ENCODE data around the gene TTC13. TPM values are rescaled to one million over a fixed set of nuclear protein-coding genes. Genes with fewer than 3 reads are reported as not detected.

TTC13 gene
- total and polyA plus RNA-seq, 2 of the 13 experiments (the other 11 are each of a cell fraction or from before 2014, with no cell fraction given) = 5.8 to 15.9 TPM

GRCh38 chr1:230978491-230979388 lies at the start of gene TTC13, which contains the start of gene ARV1 (continued):
- TF ChIP-seq ZNF350 (CRISPR knock-in tag; IDR thresholded peaks at IDR 0.05; ENCODE audit: borderline replicate concordance, low read depth) (peak; percentile 87; the same call in 1 of the 2 replicates), ATF4 (CRISPR knock-in tag; IDR thresholded peaks at IDR 0.05) (no peak), ZNF280B (CRISPR knock-in tag; IDR thresholded peaks at IDR 0.05; ENCODE audit: borderline replicate concordance) (peak; percentile 65; the same call in 1 of the 2 replicates), ZNF543 (CRISPR knock-in tag; IDR thresholded peaks at IDR 0.05) (peak; percentile 36; the same call in 1 of the 2 replicates), ZSCAN31 (CRISPR knock-in tag; IDR thresholded peaks at IDR 0.05; ENCODE audit: low read depth) (peak; percentile 94), ZNF563 (CRISPR knock-in tag; IDR thresholded peaks at IDR 0.05) (no peak), ZHX2 (IDR thresholded peaks at IDR 0.05; ENCODE audit: low read depth) (peak; percentile 52; the same call in 1 of the 2 replicates), ZHX2 (CRISPR knock-in tag; IDR thresholded peaks at IDR 0.05; ENCODE audit: borderline replicate concordance) (no peak), MEF2D (CRISPR knock-in tag; IDR thresholded peaks at IDR 0.05) (peak; percentile 71), ZFYVE20 (CRISPR knock-in tag; IDR thresholded peaks at IDR 0.05; ENCODE audit: borderline replicate concordance, low read depth) (no peak), NFATC3 (CRISPR knock-in tag; IDR thresholded peaks at IDR 0.05) (peak; percentile 50; the same call in 1 of the 2 replicates), ZNF761 (CRISPR knock-in tag; conservative IDR thresholded peaks at IDR 0.05) (0 out of 2 replicates have a peak, but pooled peaks have one; percentile 15), RNF219 (CRISPR knock-in tag; IDR thresholded peaks at IDR 0.05) (no peak), POLR2AphosphoS5 (IDR thresholded peaks at IDR 0.05; ENCODE audit: low read depth, low read length) (peak; percentile 69), ZFP1 (CRISPR knock-in tag; IDR thresholded peaks at IDR 0.05) (0 out of 2 replicates have a peak, but pooled peaks have one; percentile 57), RBFOX2 (IDR thresholded peaks at IDR 0.05; ENCODE audit: low read depth, low read length) (peak; percentile 81), ZNF567 (CRISPR knock-in tag; IDR thresholded peaks at IDR 0.05; ENCODE audit: borderline replicate concordance) (no peak; the same call in 1 of the 2 replicates)
